GM12891 (cell line): ENCODE results near the gene NINJ2.

Source experiments
- POLR2A ChIP-seq: IDR thresholded peaks from 2 replicates; pipeline ENCODE4 v1.6.1; 2011; ENCODE audit warnings: low read depth, low read length, control low read depth
- POLR2AphosphoS5 ChIP-seq: IDR thresholded peaks from 2 replicates; pipeline ENCODE4 v1.6.1; 2011; ENCODE audit warnings: low read depth, low read length, control low read depth
- POU2F2 ChIP-seq: IDR thresholded peaks from 2 replicates; pipeline ENCODE4 v1.6.1; 2011; ENCODE audit warnings: low read depth, mild to moderate bottlenecking, control low read depth, low read length, moderate library complexity
- SPI1 ChIP-seq: IDR thresholded peaks from 2 replicates; pipeline ENCODE4 v1.6.1; 2011; ENCODE audit warnings: low read depth, low read length, control low read depth
- TAF1 ChIP-seq: IDR thresholded peaks from 2 replicates; pipeline ENCODE4 v1.6.1; 2011; ENCODE audit warnings: low read depth, low read length, control low read depth

- TF ChIP-seq TAF1 (no peak), POLR2A (no peak), SPI1 (no peak), POLR2AphosphoS5 (no peak), POU2F2 (no peak)
These were observed 84.4 kb downstream of the NINJ2 start for GRCh38 chr12:578748-579419.
